Caco-2 (cell line): Measurements from ENCODE around the gene ADD3. TPM values are rescaled to one million over a fixed set of nuclear protein-coding genes. Genes with fewer than 3 reads are reported as not detected.
"Not testable (repeated sequence)": the region's sequence is repeated elsewhere in the genome, so short reads cannot be mapped to it uniquely, and the experiment has no call there.

Experiments
- BruUV-seq: library from RNA; stranded (reverse); fragments of 400-500 nt; replicated peaks from 2 replicates; lab custom pipeline; 2021; lab: Mats Ljungman, UMichigan
- CTCF ChIA-PET: fragments of 300-600 bp; sonication (Branson Sonifier 250); formaldehyde crosslinking; loops from one replicate; lab custom pipeline; 2022; ENCODE audit warnings: antibody characterized with exemption; lab: Charles Lee
- POLR2A ChIA-PET: fragments of 300-600 bp; sonication (Branson Sonifier 250); formaldehyde crosslinking; loops from one replicate; lab custom pipeline; 2022; ENCODE audit warnings: antibody characterized with exemption; lab: Charles Lee
- DNase-seq, 2 experiments: peaks; one replicate each; pipeline versions ENCODE4 v3.0.0 to v3.0.0-alpha.2; 2020 to 2022
- H3K27me3 ChIP-seq: replicated peaks from 2 replicates; pipeline ENCODE4 v1.6.0; 2011; ENCODE audit warnings: low read length; ENCODE audit not compliant: control insufficient read depth, insufficient read depth
- H3K36me3 ChIP-seq: 2 replicates; pipeline ENCODE4 v1.5.1; 2011; ENCODE audit warnings: low read length; ENCODE audit not compliant: control insufficient read depth, insufficient read depth
- H3K4me1 ChIP-seq: fragments of 250-450 bp; sonication (Bioruptor Pico); 2 replicates; pipeline ENCODE4 v1.5.1; 2020; ENCODE audit warnings: mild to moderate bottlenecking
- H3K4me3 ChIP-seq: 2 replicates; pipeline ENCODE4 v1.5.1; 2011; ENCODE audit warnings: low read depth, mild to moderate bottlenecking, control low read depth, low read length
- H3K9me3 ChIP-seq: fragments of 250-450 bp; sonication (Bioruptor Pico); 2 replicates; pipeline ENCODE4 v1.5.1; 2020; ENCODE audit warnings: mild to moderate bottlenecking, moderate library complexity
- H3K27ac Mint-ChIP-seq: one replicate; pipeline ENCODE4 v1.8.0; 2022; ENCODE audit warnings: mixed read lengths; ENCODE audit not compliant: unreplicated experiment
- H3K27me3 Mint-ChIP-seq: one replicate; pipeline ENCODE4 v1.8.0; 2022; ENCODE audit warnings: mixed read lengths; ENCODE audit not compliant: insufficient read depth, unreplicated experiment
- H3K36me3 Mint-ChIP-seq: one replicate; pipeline ENCODE4 v1.8.0; 2022; ENCODE audit warnings: mild to moderate bottlenecking, mixed read lengths; ENCODE audit not compliant: insufficient read depth, unreplicated experiment
- H3K4me1 Mint-ChIP-seq: one replicate; pipeline ENCODE4 v1.8.0; 2022; ENCODE audit warnings: low read depth, mixed read lengths; ENCODE audit not compliant: unreplicated experiment
- H3K4me3 Mint-ChIP-seq: one replicate; pipeline ENCODE4 v1.8.0; 2022; ENCODE audit warnings: mild to moderate bottlenecking, moderate library complexity, mixed read lengths; ENCODE audit not compliant: unreplicated experiment
- H3K9me3 Mint-ChIP-seq: one replicate; pipeline ENCODE4 v1.8.0; 2022; ENCODE audit warnings: mixed read lengths; ENCODE audit not compliant: unreplicated experiment
- CTCF ChIP-seq, 2 experiments: fragments of 200-600 bp in 1 of 2; IDR thresholded peaks; 1 replicate in 1 of 2; 2 replicates in 1 of 2; pipeline versions ENCODE4 v1.5.1 to v1.8.0; 2011 to 2022; ENCODE audit warnings: antibody characterized with exemption in 1 of 2, control low read depth in 1 of 2, inconsistent platforms in 1 of 2, low read depth in 1 of 2, low read length in 1 of 2, mild to moderate bottlenecking in 1 of 2, moderate library complexity in 1 of 2; ENCODE audit not compliant: insufficient read depth in 1 of 2, severe bottlenecking in 1 of 2, unreplicated experiment in 1 of 2
- intact Hi-C: fragments of 100-400 bp; cut with micrococcal nuclease; formaldehyde crosslinking; loops from one replicate; pipeline ENCODE4 v1.10.0; 2022; ENCODE audit not compliant: unreplicated experiment
- total RNA-seq: library from RNA; stranded (reverse); gene quantifications from 2 replicates; pipeline ENCODE4 v1.2.3, GENCODE V29; 2022

Gene ADD3
- total RNA-seq, 1 experiment from 2014 or later = 264 TPM

DNA sequence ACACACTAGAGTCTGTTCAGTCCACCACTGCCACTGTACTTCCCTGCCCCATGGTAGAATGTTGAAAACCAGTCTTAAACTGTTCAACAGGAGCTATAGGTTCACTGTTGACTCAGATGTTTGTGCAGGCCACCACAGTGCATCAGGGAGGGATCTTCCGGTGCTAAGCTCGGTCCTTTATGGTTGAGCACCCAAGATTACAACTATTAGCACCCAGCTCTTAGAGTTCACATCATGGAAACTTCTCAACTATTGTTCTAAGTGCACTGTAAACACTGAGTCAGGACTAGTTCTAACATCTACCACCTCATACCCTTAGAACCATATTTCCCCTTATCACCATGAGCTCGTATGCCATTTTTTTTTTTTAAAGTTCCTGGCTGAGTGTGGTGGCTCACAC, 102.6 kb downstream of the ADD3 start:
- H3K27ac Mint-ChIP-seq = no peak overlapping the region
- POLR2A ChIA-PET = no interaction called here
- Histone ChIP-seq H3K36me3 (0 out of 2 replicates have a peak, but pooled peaks cover 1% of the 10 kb centered on the region), H3K4me3 (no peak overlapping the region), H3K9me3 (no peaks in the 10 kb centered on the region), H3K27me3 (no peaks in the 10 kb centered on the region), H3K4me1 (no peaks in the 10 kb centered on the region)
- no peaks in the 10 kb centered on the region for H3K9me3 Mint-ChIP-seq
- no peak for TF ChIP-seq CTCF (IDR thresholded peaks at IDR 0.05; ENCODE audit: insufficient read depth in 1 of 2, low read depth in 1 of 2, low read length in 1 of 2, severe bottlenecking in 1 of 2, unreplicated experiment in 1 of 2)
- DNase-seq = no peak
- H3K4me3 Mint-ChIP-seq = no peak overlapping the region
- no peaks in the 10 kb centered on the region for H3K27me3 Mint-ChIP-seq
- H3K36me3 Mint-ChIP-seq = peaks cover 61% of the 10 kb centered on the region
- H3K4me1 Mint-ChIP-seq = peaks cover 6% of the 10 kb centered on the region
- CTCF ChIA-PET = no interaction called here
- intact Hi-C loops = no loop called here
- no TSS peak for BruUV-seq

- intact Hi-C loops = no loop called here
- no peak overlapping the region for H3K4me3 Mint-ChIP-seq
- ChIA-PET POLR2A (no interaction called here), CTCF (no interaction called here)
- no peaks in the 10 kb centered on the region; the same call in 1 of the 2 replicates for H3K9me3 ChIP-seq
- no peak for TF ChIP-seq CTCF (IDR thresholded peaks at IDR 0.05; ENCODE audit: insufficient read depth in 1 of 2, low read depth in 1 of 2, low read length in 1 of 2, severe bottlenecking in 1 of 2, unreplicated experiment in 1 of 2)
- H3K27ac Mint-ChIP-seq = no peak overlapping the region
- DNase-seq = no peak
- peaks cover 75% of the 10 kb centered on the region for H3K36me3 Mint-ChIP-seq
- BruUV-seq = TSS peak; percentile 9
- H3K4me1 ChIP-seq = no peaks in the 10 kb centered on the region
- H3K36me3 ChIP-seq = peaks cover 4% of the 10 kb centered on the region
- no peaks in the 10 kb centered on the region for H3K9me3 Mint-ChIP-seq
- H3K4me1 Mint-ChIP-seq = no peaks in the 10 kb centered on the region
- H3K4me3 ChIP-seq = no peak overlapping the region
- no peaks in the 10 kb centered on the region for H3K27me3 Mint-ChIP-seq
- H3K27me3 ChIP-seq = no peaks in the 10 kb centered on the region
Measured at GRCh38 chr10:110113670-110114337, 106.0 kb downstream of the ADD3 start.

- BruUV-seq, H3K27me3 Mint-ChIP-seq, H3K4me3 Mint-ChIP-seq, POLR2A ChIA-PET, H3K9me3 Mint-ChIP-seq, H3K27ac Mint-ChIP-seq, intact Hi-C loops, H3K27me3 ChIP-seq, H3K4me3 ChIP-seq, H3K4me1 ChIP-seq, CTCF ChIA-PET, H3K4me1 Mint-ChIP-seq, H3K9me3 ChIP-seq, H3K36me3 ChIP-seq, DNase-seq: not testable (repeated sequence)
- peaks cover 83% of the 10 kb centered on the region for H3K36me3 Mint-ChIP-seq
Measured at GRCh38 chr10:110114668-110115067, 106.9 kb downstream of the ADD3 start.
